ENCODE data around the gene LGALS13.

Gene LGALS13

GRCh38 chr19:39602224-39602623 lies at the start of gene LGALS13:
LGALS13 (plus strand) TSS chr19:39602524; CDS start chr19:39602569, 45 bp downstream.
- no peak for DNase-seq

GRCh38 chr19:39553082-39553652 lies 49.2 kb upstream of the LGALS13 start:
- DNase-seq: no peak

GRCh38 chr19:39554701-39555311 lies 47.5 kb upstream of the LGALS13 start:
- no peak for DNase-seq

- no peak for DNase-seq
Observed at GRCh38 chr19:39555883-39556282, 46.4 kb upstream of the LGALS13 start.

- DNase-seq: no peak
Observed at GRCh38 chr19:39557811-39558623, 44.3 kb upstream of the LGALS13 start.

- DNase-seq: no peak
Observed at GRCh38 chr19:39558624-39559117, 43.7 kb upstream of the LGALS13 start.

GRCh38 chr19:39563408-39563807 lies 38.9 kb upstream of the LGALS13 start:
- DNase-seq: no peak

GRCh38 chr19:39566064-39566463 lies 36.3 kb upstream of the LGALS13 start:
- DNase-seq: no peak

- DNase-seq: no peak
Observed at GRCh38 chr19:39568604-39569003, 33.7 kb upstream of the LGALS13 start.

GRCh38 chr19:39582442-39582841 lies 19.9 kb upstream of the LGALS13 start:
- no peak for DNase-seq

GRCh38 chr19:39582891-39583625 lies 19.3 kb upstream of the LGALS13 start:
- no peak for DNase-seq

GRCh38 chr19:39587496-39587895 lies 14.8 kb upstream of the LGALS13 start:
- DNase-seq: no peak

- DNase-seq: no peak
Observed at GRCh38 chr19:39588066-39588465, 14.3 kb upstream of the LGALS13 start.

- DNase-seq: no peak
Observed at GRCh38 chr19:39590265-39590664, 12.1 kb upstream of the LGALS13 start.

GRCh38 chr19:39592381-39592780 lies 9.9 kb upstream of the LGALS13 start:
- no peak for DNase-seq

- DNase-seq: no peak
Observed at GRCh38 chr19:39595950-39596349, 6.4 kb upstream of the LGALS13 start.

GRCh38 chr19:39596911-39597310 lies 5.4 kb upstream of the LGALS13 start:
- DNase-seq: no peak

- no peak for DNase-seq
Observed at GRCh38 chr19:39599116-39599515, 3.2 kb upstream of the LGALS13 start.

- no peak for DNase-seq
Observed at GRCh38 chr19:39603825-39604224, 1.5 kb downstream of the LGALS13 start.

- DNase-seq: no peak
Observed at GRCh38 chr19:39607021-39607420, 4.7 kb downstream of the LGALS13 start.

- no peak for DNase-seq
Observed at GRCh38 chr19:39607561-39607960, 5.2 kb downstream of the LGALS13 start.

- no peak for DNase-seq
Observed at GRCh38 chr19:39613597-39613996, 11.3 kb downstream of the LGALS13 start.
